Erythroblast (primary cell): Measurements from ENCODE around the gene NEFH.

Experiments
- GATA1 ChIP-seq: IDR thresholded peaks from 2 replicates; pipeline ENCODE4 v1.6.1; 2011; ENCODE audit warnings: low read depth, mild to moderate bottlenecking, control low read depth, low read length, moderate library complexity
- POLR2A ChIP-seq: IDR thresholded peaks from 2 replicates; pipeline ENCODE4 v1.6.1; 2011; ENCODE audit warnings: mild to moderate bottlenecking, low read length

DNA sequence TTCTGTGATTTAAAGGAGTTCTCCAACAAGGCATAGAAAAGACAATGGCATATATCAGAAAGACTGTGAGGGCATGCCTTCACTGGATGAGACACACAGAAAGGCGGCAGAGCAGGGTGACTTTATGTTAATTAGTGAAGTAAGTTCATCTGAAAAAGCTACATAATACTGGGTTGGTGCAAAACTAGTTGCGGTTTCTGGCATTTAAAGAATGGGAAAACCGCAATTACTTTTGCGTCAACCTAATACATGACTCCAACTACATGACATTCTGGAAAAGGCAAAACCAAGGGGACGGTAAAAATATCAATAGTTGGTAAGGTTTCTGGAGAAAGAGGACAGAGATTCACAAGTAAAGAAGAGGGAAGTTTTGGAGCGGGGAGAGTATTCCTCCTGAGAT, 36.6 kb upstream of the NEFH start:
- TF ChIP-seq POLR2A (no peak), GATA1 (no peak)
